Measurements from ENCODE around the gene IL1RAPL2. TPM values are rescaled to one million over a fixed set of nuclear protein-coding genes. Genes with fewer than 3 reads are reported as not detected.

The IL1RAPL2 gene
- total and polyA plus RNA-seq, 2 donors (not counting 3 experiments of a cell fraction or from before 2014, with no cell fraction given), result not detected

DNA sequence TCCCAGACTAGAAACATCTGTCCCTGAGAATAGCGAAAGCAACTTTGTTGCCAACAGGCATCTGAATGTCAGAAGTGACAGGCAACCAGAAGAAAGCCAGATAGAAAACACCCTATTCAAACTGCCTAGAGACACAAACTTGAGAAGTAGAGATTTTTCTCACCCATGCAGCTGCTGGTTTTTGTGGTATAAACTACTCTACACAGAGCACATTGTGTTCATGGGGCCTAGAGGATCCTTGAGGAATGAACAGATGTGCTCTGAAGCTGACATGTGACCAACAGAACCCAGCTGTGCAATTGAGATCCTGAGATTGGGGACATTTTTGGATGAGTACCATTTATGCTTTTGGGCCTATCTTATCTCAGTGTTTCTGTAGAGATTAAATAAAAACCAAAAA lies 1192.8 kb downstream of the IL1RAPL2 start:
- H2AFZ ChIP-seq (ENCODE audit: low read depth, low read length), result no peak overlapping the region
- H3K36me3 ChIP-seq (ENCODE audit: control insufficient read depth in 2 of 2, extremely low read depth in 1 of 2, insufficient read depth in 2 of 2, low read length in 2 of 2), result no peaks in the 10 kb centered on the region
- no TSS peak for BruUV-seq (replicated peaks)
- H3K4me3 ChIP-seq (replicated peaks in 1 of 3; ENCODE audit: insufficient read depth in 1 of 3, low read depth in 1 of 3, low read length in 3 of 3), result no peak overlapping the region
- no peaks in the 10 kb centered on the region for H4K20me1 ChIP-seq (replicated peaks; ENCODE audit: control insufficient read depth, extremely low read depth, insufficient read depth, low read length)
- FAIRE-seq (no peak), DNase-seq (ENCODE audit: low read depth, low spot score) (no peak)
- H3K9ac ChIP-seq (replicated peaks; ENCODE audit: extremely low read depth, insufficient read depth, low read length), result no peak overlapping the region
- H3K9me1 ChIP-seq (replicated peaks; ENCODE audit: control insufficient read depth, extremely low read depth, insufficient read depth, low read length), result no peaks in the 10 kb centered on the region
- no peaks in the 10 kb centered on the region for H3K4me1 ChIP-seq (ENCODE audit: control insufficient read depth, extremely low read depth, insufficient read depth, low read length)
- dilution Hi-C loops (cut with MboI; ENCODE audit: extremely low pct_ligation_motif_present, low sequenced_read_pairs), result no loop called here
- TF ChIP-seq FOS (IDR thresholded peaks at IDR 0.05; ENCODE audit: borderline replicate concordance, insufficient read depth, low read length) (no peak), EZH2 (IDR thresholded peaks at IDR 0.05; ENCODE audit: borderline replicate concordance, low read depth, low read length, severe bottlenecking) (no peak), MAX (IDR thresholded peaks at IDR 0.05; ENCODE audit: insufficient read depth, insufficient read length) (no peak), MYC (IDR thresholded peaks at IDR 0.05; ENCODE audit: low read depth, low read length) (no peak), GATA2 (IDR thresholded peaks at IDR 0.05; ENCODE audit: insufficient read depth, insufficient read length, low read depth, low read length) (no peak), CTCF (IDR thresholded peaks at IDR 0.05; ENCODE audit: extremely low read depth in 1 of 2, insufficient read depth in 1 of 2, low read depth in 1 of 2, low read length in 2 of 2) (no peak), JUN (IDR thresholded peaks at IDR 0.05; ENCODE audit: borderline replicate concordance, insufficient read depth, insufficient read length, low read depth) (no peak), POLR2AphosphoS5 (IDR thresholded peaks at IDR 0.05; ENCODE audit: insufficient read depth, low read depth, low read length) (no peak), POLR2A (IDR thresholded peaks at IDR 0.05; ENCODE audit: low read depth, low read length) (no peak)
- CTCF ChIA-PET, result no interaction called here
- H3K9me3 ChIP-seq (replicated peaks; ENCODE audit: control insufficient read depth, insufficient read depth, low read length), result no peaks in the 10 kb centered on the region
- no peak overlapping the region for H3K4me2 ChIP-seq (ENCODE audit: insufficient read depth, low read length)
- POLR2A ChIA-PET, result no interaction called here
- H3K27ac ChIP-seq (ENCODE audit: insufficient read depth, low read depth, low read length), result no peak overlapping the region
- no peaks in the 10 kb centered on the region for H3K79me2 ChIP-seq (ENCODE audit: control insufficient read depth, insufficient read depth, low read length)
- no peaks in the 10 kb centered on the region for H3K27me3 ChIP-seq (ENCODE audit: control insufficient read depth in 2 of 2, insufficient read depth in 2 of 2, low read length in 2 of 2)
- intact Hi-C loops (cut with micrococcal nuclease), result no loop called here
